IPS-18c (cell line): ENCODE data around the gene IP6K1.
A peak's percentile ranks its signal among the peaks of the same experiment; 100 is the strongest.
"Not testable (repeated sequence)": the region's sequence is repeated elsewhere in the genome, so short reads cannot be mapped to it uniquely, and the experiment has no call there.

Experiments
- H3K4me3 ChIP-seq: 2 replicates; pipeline ENCODE4 v1.7.0; 2013; ENCODE audit warnings: low read depth, mild to moderate bottlenecking, low read length, moderate library complexity; ENCODE audit not compliant: insufficient read depth
- H3K9me3 ChIP-seq: one replicate; pipeline ENCODE4 v1.6.1; 2013; ENCODE audit warnings: mild to moderate bottlenecking, low read length, moderate library complexity; ENCODE audit not compliant: control insufficient read depth, insufficient read depth

Gene IP6K1

DNA sequence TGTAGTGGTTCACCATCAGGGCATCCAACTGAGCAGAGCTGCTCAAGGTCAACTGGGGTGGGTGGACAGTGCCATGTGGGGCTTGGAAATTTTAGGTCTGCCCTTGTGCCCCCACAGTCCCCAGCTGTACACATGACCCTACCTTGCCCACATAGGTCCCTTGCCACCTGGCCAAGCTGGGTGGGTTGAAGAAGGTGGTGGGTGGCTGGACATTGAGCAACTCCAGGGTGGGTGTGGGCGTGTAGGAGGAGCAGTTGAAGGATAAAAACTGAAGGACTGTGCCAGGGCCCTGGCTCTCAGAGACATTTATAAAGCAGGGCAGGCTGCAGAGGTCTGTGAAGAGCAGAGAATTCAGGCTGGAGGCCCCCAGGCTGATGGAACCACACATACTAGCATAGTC, 12.8 kb upstream of the IP6K1 start:
- no peaks in the 10 kb centered on the region for H3K9me3 ChIP-seq
- H3K4me3 ChIP-seq, result no peak overlapping the region

- no peaks in the 10 kb centered on the region for H3K9me3 ChIP-seq
- no peak overlapping the region for H3K4me3 ChIP-seq
Measured at GRCh38 chr3:49794926-49795905, 8.9 kb upstream of the IP6K1 start.

DNA sequence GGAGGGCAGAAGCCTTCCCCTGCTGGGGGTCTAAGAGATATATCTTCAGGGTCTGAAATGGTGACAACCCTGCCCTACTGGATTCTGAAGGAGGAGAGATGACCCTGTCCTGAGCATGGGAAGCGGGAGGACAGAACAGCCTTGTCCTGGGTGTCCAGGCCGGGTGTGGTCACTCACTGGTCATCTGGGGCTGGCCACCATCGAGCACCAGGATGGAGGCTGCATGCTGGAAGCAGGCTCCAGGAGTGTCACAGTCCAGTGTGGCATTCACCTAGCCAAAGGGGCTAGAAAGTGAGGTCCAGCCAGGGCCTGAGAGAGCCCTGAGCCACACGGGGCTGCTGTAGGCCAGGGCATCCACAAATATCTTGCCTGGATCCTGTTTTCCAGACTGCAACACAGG, 8.1 kb upstream of the IP6K1 start:
- Histone ChIP-seq H3K4me3 (no peak overlapping the region), H3K9me3 (no peaks in the 10 kb centered on the region)

GRCh38 chr3:49793486-49794085, 7.2 kb upstream of the IP6K1 start:
- H3K9me3 ChIP-seq, result no peaks in the 10 kb centered on the region
- no peak overlapping the region for H3K4me3 ChIP-seq

- Histone ChIP-seq H3K4me3 (no peak overlapping the region), H3K9me3 (no peaks in the 10 kb centered on the region)
Measured at GRCh38 chr3:49792371-49793150, 6.2 kb upstream of the IP6K1 start.

DNA sequence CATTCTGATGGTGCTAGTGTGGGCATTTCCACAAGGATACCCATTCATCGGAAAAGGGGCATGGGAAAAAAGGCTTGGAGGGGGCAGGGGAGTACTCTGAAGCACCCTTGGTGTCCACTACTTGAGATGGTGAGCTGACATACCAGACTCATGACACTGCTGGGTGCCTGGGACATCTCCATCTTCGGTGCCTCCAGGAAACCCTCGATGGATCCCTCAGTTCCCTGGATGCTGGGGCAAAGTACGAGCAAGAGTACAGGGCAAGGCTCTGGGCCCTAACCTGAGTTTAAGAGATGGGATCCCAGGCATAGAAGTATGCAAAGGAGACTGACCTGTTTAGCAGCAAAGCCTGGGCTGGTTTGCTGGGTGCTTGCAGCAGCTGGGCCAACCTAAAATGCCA, 5.2 kb upstream of the IP6K1 start:
- no peak overlapping the region for H3K4me3 ChIP-seq
- no peaks in the 10 kb centered on the region for H3K9me3 ChIP-seq

GRCh38 chr3:49790626-49791411, 4.5 kb upstream of the IP6K1 start:
- H3K9me3 ChIP-seq, result no peaks in the 10 kb centered on the region
- H3K4me3 ChIP-seq, result no peak overlapping the region

GRCh38 chr3:49788056-49788455, 1.7 kb upstream of the IP6K1 start:
- Histone ChIP-seq H3K9me3 (no peaks in the 10 kb centered on the region), H3K4me3 (no peak overlapping the region)

- H3K4me3 ChIP-seq, result no peak overlapping the region
- H3K9me3 ChIP-seq, result no peaks in the 10 kb centered on the region
Measured at GRCh38 chr3:49787536-49787935, 1.2 kb upstream of the IP6K1 start.

GRCh38 chr3:49787182-49787464, 781 bp upstream of the IP6K1 start:
- H3K4me3 ChIP-seq, result peak overlapping the region; percentile 44; the same call in 1 of the 2 replicates
- no peaks in the 10 kb centered on the region for H3K9me3 ChIP-seq

GRCh38 chr3:49785565-49786356, 581 bp downstream of the IP6K1 start:
- peak overlapping the region; percentile 93 for H3K4me3 ChIP-seq
- no peaks in the 10 kb centered on the region for H3K9me3 ChIP-seq

GRCh38 chr3:49782277-49782676, 4.1 kb downstream of the IP6K1 start:
- not testable (repeated sequence) for H3K9me3 ChIP-seq, H3K4me3 ChIP-seq

- no peaks in the 10 kb centered on the region for H3K9me3 ChIP-seq
- no peak overlapping the region for H3K4me3 ChIP-seq
Measured at GRCh38 chr3:49781415-49782199, 4.7 kb downstream of the IP6K1 start.

DNA sequence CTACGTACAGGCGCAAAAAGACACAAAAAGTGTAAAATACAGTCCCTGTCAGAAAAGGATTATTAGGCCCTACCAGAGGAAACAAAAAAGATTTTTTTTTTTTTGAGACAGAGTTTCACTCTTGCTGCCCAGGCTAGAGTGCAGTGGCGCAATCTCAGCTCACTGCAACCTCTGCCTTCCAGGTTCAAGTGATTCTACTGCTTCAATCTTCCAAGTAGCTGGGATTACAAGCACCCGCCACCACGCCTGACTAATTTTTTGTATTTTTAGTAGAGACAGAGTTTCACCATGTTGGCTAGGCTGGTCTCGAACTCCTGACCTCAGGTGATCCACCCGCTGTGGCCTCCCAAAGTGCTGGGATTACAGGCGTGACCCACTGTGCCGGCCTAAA, 5.4 kb downstream of the IP6K1 start:
- H3K9me3 ChIP-seq, H3K4me3 ChIP-seq: not testable (repeated sequence)

GRCh38 chr3:49780080-49780974, 6.0 kb downstream of the IP6K1 start:
- H3K4me3 ChIP-seq, result no peak overlapping the region

More at GRCh38 chr3:49780080-49780974, 6.0 kb downstream of the IP6K1 start:
- H3K9me3 ChIP-seq, result no peaks in the 10 kb centered on the region
